GM12878 (cell line): Measurements from ENCODE around the gene PI4K2A. TPM values are rescaled to one million over a fixed set of nuclear protein-coding genes. Genes with fewer than 3 reads are reported as not detected.

Experiments used
- ATAC-seq: fragments of 200-7000 bp; cut with Tn5 transposase; 3 replicates; pipeline ENCODE4 v1.9.1; 2020; ENCODE audit warnings: mild to moderate bottlenecking, moderate library complexity
- BruUV-seq: library from RNA; stranded (reverse); fragments of 400-500 nt; replicated peaks from 2 replicates; lab custom pipeline; 2021; lab: Mats Ljungman, UMichigan
- CTCF ChIA-PET: fragments of 300-600 bp; sonication (Branson Sonifier 250); formaldehyde crosslinking; extraction: SDS; loops from one replicate; lab custom pipeline; 2021; ENCODE audit warnings: inconsistent platforms; lab: Yijun Ruan, JAX
- POLR2A ChIA-PET: fragments of 350-600 bp; formaldehyde crosslinking; extraction: SDS; loops from one replicate; lab custom pipeline; 2021; ENCODE audit warnings: inconsistent platforms; lab: Charles Lee
- RAD21 ChIA-PET: fragments of 300-600 bp; sonication (Branson Sonifier 250); formaldehyde crosslinking; loops from one replicate; lab custom pipeline; 2023; ENCODE audit warnings: antibody characterized with exemption; ENCODE audit not compliant: unreplicated experiment; lab: Charles Lee
- SMC1A ChIA-PET: fragments of 300-600 bp; sonication (Branson Sonifier 250); formaldehyde crosslinking; loops from one replicate; lab custom pipeline; 2023; ENCODE audit not compliant: unreplicated experiment, uncharacterized antibody; lab: Charles Lee
- DNase-seq: peaks from one replicate; pipeline ENCODE4 v3.0.0-alpha.2; 2011; ENCODE audit warnings: low read depth, low spot score
- FAIRE-seq: peaks from 3 replicates; lab custom pipeline; 2011; peaks lifted over from hg19 to GRCh38; lab: Jason Lieb, UNC
- H2AFZ ChIP-seq: 2 replicates; pipeline ENCODE4 v1.6.0; 2011; ENCODE audit warnings: low read depth, low read length, control low read depth; ENCODE audit not compliant: control insufficient read depth
- H3K27ac ChIP-seq: 2 replicates; pipeline ENCODE4 v1.5.1; 2011; ENCODE audit warnings: control low read depth; ENCODE audit not compliant: control insufficient read depth, insufficient read depth
- H3K27me3 ChIP-seq, 2 experiments: replicated peaks in 1 of 2; 2 replicates each; pipeline versions ENCODE4 v1.6.0 to v1.6.1; 2011; ENCODE audit warnings: low read length in 1 of 2; ENCODE audit not compliant: control insufficient read depth in 2 of 2, insufficient read depth in 2 of 2
- H3K36me3 ChIP-seq, 2 experiments: 2 replicates each; pipeline ENCODE4 v1.5.1; 2011; ENCODE audit warnings: low read length in 1 of 2; ENCODE audit not compliant: control insufficient read depth in 2 of 2, insufficient read depth in 2 of 2
- H3K4me1 ChIP-seq: 2 replicates; pipeline ENCODE4 v1.6.1; 2011; ENCODE audit warnings: mild to moderate bottlenecking, low read length, moderate library complexity, mixed read lengths; ENCODE audit not compliant: control insufficient read depth, insufficient read depth
- H3K4me2 ChIP-seq: 2 replicates; pipeline ENCODE4 v1.6.0; 2011; ENCODE audit warnings: control low read depth; ENCODE audit not compliant: control insufficient read depth, insufficient read depth
- H3K4me3 ChIP-seq: fragments of 200-600 bp; sonication (generic); 2 replicates; pipeline ENCODE4 v1.5.1; 2016
- H3K79me2 ChIP-seq: 2 replicates; pipeline ENCODE4 v1.6.0; 2011; ENCODE audit warnings: low read length; ENCODE audit not compliant: control insufficient read depth, insufficient read depth
- H3K9ac ChIP-seq: 2 replicates; pipeline ENCODE4 v1.8.0; 2011; ENCODE audit warnings: low read length, control low read depth, mixed read lengths; ENCODE audit not compliant: control insufficient read depth, insufficient read depth
- H3K9me3 ChIP-seq: replicated peaks from 3 replicates; pipeline ENCODE4 v1.5.1; 2011; ENCODE audit warnings: mild to moderate bottlenecking, low read length; ENCODE audit not compliant: control insufficient read depth, insufficient read depth
- H4K20me1 ChIP-seq: 2 replicates; pipeline ENCODE4 v1.6.0; 2011; ENCODE audit not compliant: control insufficient read depth, insufficient read depth
- CBX5 ChIP-seq: sonication (generic); IDR thresholded peaks from 2 replicates; pipeline ENCODE4 v1.6.1; 2016; ENCODE audit warnings: low read depth, moderate library complexity, mild to moderate bottlenecking, inconsistent platforms
- CEBPB ChIP-seq, 2 experiments: fragments of 150-350 bp in 1 of 2; IDR thresholded peaks; 2 replicates each; pipeline ENCODE4 v1.6.1; 2012 to 2014; ENCODE audit warnings: low read depth in 2 of 2, low read length in 2 of 2, borderline replicate concordance in 1 of 2, inconsistent platforms in 1 of 2
- CHD4 ChIP-seq: fragments of 200-600 bp; sonication (generic); IDR thresholded peaks from 2 replicates; pipeline ENCODE4 v1.6.1; 2016; ENCODE audit warnings: mild to moderate bottlenecking
- HDGF ChIP-seq: fragments of 450-650 bp; IDR thresholded peaks from 2 replicates; pipeline ENCODE4 v1.6.1; 2016; ENCODE audit warnings: antibody characterized with exemption
- MEF2A ChIP-seq: IDR thresholded peaks from 2 replicates; pipeline ENCODE4 v1.6.1; 2011; ENCODE audit warnings: low read depth, mild to moderate bottlenecking, low read length, moderate library complexity; ENCODE audit not compliant: insufficient read depth
- NBN ChIP-seq: fragments of 450-650 bp; IDR thresholded peaks from 2 replicates; pipeline ENCODE4 v1.6.1; 2016
- POLR2AphosphoS2 ChIP-seq: IDR thresholded peaks from 2 replicates; pipeline ENCODE4 v1.6.1; 2011; ENCODE audit warnings: low read depth, mild to moderate bottlenecking, low read length, improper control_type of control experiment, moderate library complexity
- RFX5 ChIP-seq: IDR thresholded peaks from 2 replicates; pipeline ENCODE4 v1.6.1; 2011; ENCODE audit warnings: low read depth, low read length, improper control_type of control experiment
- TAF1 ChIP-seq: IDR thresholded peaks from 2 replicates; pipeline ENCODE4 v1.6.1; 2011; ENCODE audit warnings: mild to moderate bottlenecking, low read depth, low read length, borderline replicate concordance
- WRNIP1 ChIP-seq: IDR thresholded peaks from 2 replicates; pipeline ENCODE4 v1.6.1; 2011; ENCODE audit warnings: low read depth, low read length, improper control_type of control experiment, borderline replicate concordance
- WGBS: methylation state at CpG from one replicate; pipeline ENCODE4 v1.1.6; 2016; ENCODE audit warnings: low lambda C conversion rate; ENCODE audit not compliant: insufficient replicate concordance, insufficient coverage; ENCODE audit errors: missing lambda C conversion rate; 5-methylcytosine and 5-hydroxymethylcytosine counted together
- in situ Hi-C: fragments of 300-500 bp; cut with MboI; formaldehyde crosslinking; loops from 9 replicates; pipeline ENCODE4 v1.14.3; 2018; ENCODE audit warnings: mixed read lengths
- intact Hi-C: fragments of 100-400 bp; cut with micrococcal nuclease; formaldehyde crosslinking; loops from one replicate; pipeline ENCODE4 v1.14.2; 2022; ENCODE audit not compliant: unreplicated experiment
- polyA plus RNA-seq, 11 experiments: library from polyadenylated mRNA; depleted of rRNA in 4 of 11; unstranded in 6 of 11; stranded (reverse) in 5 of 11; fragments of >200 nt; fragmentation: Nextera tagmentation in 4 of 11; fragmentation: Illumina TruSeq in 1 of 11; extraction: Ambion mirVana in 4 of 11; extraction: Trizol in 1 of 11; gene quantifications; 1 replicate in 1 of 11; 2 replicates in 10 of 11; pipeline versions ENCODE4 v1.2.1 to v1.2.3, GENCODE V29; 2011 to 2016; ENCODE audit warnings: inconsistent platforms in 2 of 11, missing spikeins in 2 of 11, low read depth in 1 of 11
- total RNA-seq, 4 experiments: library from RNA; depleted of rRNA in 3 of 4; stranded (reverse); fragments of >200 nt in 3 of 4; fragmentation: Illumina TruSeq in 1 of 4; extraction: Trizol in 1 of 4; gene quantifications; 2 replicates each; pipeline versions ENCODE4 v1.2.1 to v1.2.3, GENCODE V29; 2013 to 2021
- TF ChIP-seq, protein P1 (sequence below): IDR thresholded peaks from 2 replicates; pipeline ENCODE4 v1.6.1; 2012; ENCODE audit warnings: mild to moderate bottlenecking, low read depth, low read length
- TF ChIP-seq, protein P2 (sequence below): fragments of 450-650 bp; IDR thresholded peaks from 2 replicates; pipeline ENCODE4 v1.6.1; 2014; ENCODE audit warnings: mild to moderate bottlenecking
- TF ChIP-seq, protein P3 (sequence below): IDR thresholded peaks from 2 replicates; pipeline ENCODE4 v1.6.1; 2012; ENCODE audit warnings: low read depth, low read length, improper control_type of control experiment
- TF ChIP-seq, protein P4 (sequence below): fragments of 450-650 bp; IDR thresholded peaks from 2 replicates; pipeline ENCODE4 v1.6.1; 2017; ENCODE audit warnings: mild to moderate bottlenecking, moderate library complexity

Gene PI4K2A
- total and polyA plus RNA-seq, 10 of the 15 experiments (the other 5 are each of a cell fraction or from before 2014, with no cell fraction given) = 1.5 to 14.5 (median 10.0) TPM

DNA sequence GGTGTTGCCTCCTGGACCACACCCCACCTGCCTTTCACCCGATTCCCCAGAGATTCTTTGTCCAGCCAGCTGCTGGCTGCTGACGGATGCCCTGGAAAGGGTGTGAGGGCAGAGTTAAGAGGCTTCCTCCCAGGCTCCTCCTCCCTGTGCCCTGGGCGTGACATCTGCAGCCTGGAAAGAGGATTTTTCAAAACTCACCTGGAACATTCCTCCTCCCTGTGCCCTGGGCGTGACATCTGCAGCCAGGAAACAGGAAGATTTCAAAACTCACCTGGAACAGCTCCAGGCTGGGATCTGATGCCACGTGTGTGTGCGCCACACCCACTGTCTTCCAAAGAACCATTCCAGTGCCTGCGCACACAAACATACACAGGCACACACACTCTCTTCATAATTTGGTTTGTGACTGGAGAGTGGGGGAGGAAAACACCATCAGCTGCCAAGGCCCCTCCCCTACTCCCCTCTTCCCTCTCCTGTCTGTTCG, 78.2 kb downstream of the PI4K2A start:
- Histone ChIP-seq H3K36me3 (no peaks in the 10 kb centered on the region), H2AFZ (no peak overlapping the region), H3K27me3 (peaks cover 0 to 2% of the 10 kb centered on the region in 2 experiments; a peak in 1 of 4 replicates), H3K9ac (no peak overlapping the region), H3K27ac (no peak overlapping the region), H3K4me1 (peaks cover 3% of the 10 kb centered on the region; the same call in 1 of the 2 replicates), H3K79me2 (no peaks in the 10 kb centered on the region), H4K20me1 (no peaks in the 10 kb centered on the region), H3K4me3 (no peak overlapping the region), H3K9me3 (no peaks in the 10 kb centered on the region), H3K4me2 (no peak overlapping the region)
- ChIA-PET POLR2A (interaction anchor here (0.6 kb wide), 1 partner anchor 886 kb away, joined by 3 read pairs; no protein-coding TSS in a partner anchor), RAD21 (no interaction called here), SMC1A (no interaction called here), CTCF (interaction anchor here (0.9 to 21.5 kb wide), 5 partner anchors 11 to 42 kb away, joined by 3 to 416 read pairs (median 3); partner anchors contain the start of genes AVPI1 and MARVELD1)
- intact Hi-C loops = no loop called here
- 87% methylated on average over 7 of the region's 8 CpGs for WGBS
- ATAC-seq (no peak), FAIRE-seq (no peak), DNase-seq (no peak)
- in situ Hi-C loops = no loop called here
- TF ChIP-seq, protein P1, sequence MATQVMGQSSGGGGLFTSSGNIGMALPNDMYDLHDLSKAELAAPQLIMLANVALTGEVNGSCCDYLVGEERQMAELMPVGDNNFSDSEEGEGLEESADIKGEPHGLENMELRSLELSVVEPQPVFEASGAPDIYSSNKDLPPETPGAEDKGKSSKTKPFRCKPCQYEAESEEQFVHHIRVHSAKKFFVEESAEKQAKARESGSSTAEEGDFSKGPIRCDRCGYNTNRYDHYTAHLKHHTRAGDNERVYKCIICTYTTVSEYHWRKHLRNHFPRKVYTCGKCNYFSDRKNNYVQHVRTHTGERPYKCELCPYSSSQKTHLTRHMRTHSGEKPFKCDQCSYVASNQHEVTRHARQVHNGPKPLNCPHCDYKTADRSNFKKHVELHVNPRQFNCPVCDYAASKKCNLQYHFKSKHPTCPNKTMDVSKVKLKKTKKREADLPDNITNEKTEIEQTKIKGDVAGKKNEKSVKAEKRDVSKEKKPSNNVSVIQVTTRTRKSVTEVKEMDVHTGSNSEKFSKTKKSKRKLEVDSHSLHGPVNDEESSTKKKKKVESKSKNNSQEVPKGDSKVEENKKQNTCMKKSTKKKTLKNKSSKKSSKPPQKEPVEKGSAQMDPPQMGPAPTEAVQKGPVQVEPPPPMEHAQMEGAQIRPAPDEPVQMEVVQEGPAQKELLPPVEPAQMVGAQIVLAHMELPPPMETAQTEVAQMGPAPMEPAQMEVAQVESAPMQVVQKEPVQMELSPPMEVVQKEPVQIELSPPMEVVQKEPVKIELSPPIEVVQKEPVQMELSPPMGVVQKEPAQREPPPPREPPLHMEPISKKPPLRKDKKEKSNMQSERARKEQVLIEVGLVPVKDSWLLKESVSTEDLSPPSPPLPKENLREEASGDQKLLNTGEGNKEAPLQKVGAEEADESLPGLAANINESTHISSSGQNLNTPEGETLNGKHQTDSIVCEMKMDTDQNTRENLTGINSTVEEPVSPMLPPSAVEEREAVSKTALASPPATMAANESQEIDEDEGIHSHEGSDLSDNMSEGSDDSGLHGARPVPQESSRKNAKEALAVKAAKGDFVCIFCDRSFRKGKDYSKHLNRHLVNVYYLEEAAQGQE = no peak
- TF ChIP-seq, protein P2, sequence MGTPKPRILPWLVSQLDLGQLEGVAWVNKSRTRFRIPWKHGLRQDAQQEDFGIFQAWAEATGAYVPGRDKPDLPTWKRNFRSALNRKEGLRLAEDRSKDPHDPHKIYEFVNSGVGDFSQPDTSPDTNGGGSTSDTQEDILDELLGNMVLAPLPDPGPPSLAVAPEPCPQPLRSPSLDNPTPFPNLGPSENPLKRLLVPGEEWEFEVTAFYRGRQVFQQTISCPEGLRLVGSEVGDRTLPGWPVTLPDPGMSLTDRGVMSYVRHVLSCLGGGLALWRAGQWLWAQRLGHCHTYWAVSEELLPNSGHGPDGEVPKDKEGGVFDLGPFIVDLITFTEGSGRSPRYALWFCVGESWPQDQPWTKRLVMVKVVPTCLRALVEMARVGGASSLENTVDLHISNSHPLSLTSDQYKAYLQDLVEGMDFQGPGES = no peak
- no peak for TF ChIP-seq HDGF
- TF ChIP-seq, protein P3, sequence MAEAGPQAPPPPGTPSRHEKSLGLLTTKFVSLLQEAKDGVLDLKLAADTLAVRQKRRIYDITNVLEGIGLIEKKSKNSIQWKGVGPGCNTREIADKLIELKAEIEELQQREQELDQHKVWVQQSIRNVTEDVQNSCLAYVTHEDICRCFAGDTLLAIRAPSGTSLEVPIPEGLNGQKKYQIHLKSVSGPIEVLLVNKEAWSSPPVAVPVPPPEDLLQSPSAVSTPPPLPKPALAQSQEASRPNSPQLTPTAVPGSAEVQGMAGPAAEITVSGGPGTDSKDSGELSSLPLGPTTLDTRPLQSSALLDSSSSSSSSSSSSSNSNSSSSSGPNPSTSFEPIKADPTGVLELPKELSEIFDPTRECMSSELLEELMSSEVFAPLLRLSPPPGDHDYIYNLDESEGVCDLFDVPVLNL = no peak
- TF ChIP-seq RFX5 = no peak
- TF ChIP-seq MEF2A = no peak
- TF ChIP-seq, protein P4, sequence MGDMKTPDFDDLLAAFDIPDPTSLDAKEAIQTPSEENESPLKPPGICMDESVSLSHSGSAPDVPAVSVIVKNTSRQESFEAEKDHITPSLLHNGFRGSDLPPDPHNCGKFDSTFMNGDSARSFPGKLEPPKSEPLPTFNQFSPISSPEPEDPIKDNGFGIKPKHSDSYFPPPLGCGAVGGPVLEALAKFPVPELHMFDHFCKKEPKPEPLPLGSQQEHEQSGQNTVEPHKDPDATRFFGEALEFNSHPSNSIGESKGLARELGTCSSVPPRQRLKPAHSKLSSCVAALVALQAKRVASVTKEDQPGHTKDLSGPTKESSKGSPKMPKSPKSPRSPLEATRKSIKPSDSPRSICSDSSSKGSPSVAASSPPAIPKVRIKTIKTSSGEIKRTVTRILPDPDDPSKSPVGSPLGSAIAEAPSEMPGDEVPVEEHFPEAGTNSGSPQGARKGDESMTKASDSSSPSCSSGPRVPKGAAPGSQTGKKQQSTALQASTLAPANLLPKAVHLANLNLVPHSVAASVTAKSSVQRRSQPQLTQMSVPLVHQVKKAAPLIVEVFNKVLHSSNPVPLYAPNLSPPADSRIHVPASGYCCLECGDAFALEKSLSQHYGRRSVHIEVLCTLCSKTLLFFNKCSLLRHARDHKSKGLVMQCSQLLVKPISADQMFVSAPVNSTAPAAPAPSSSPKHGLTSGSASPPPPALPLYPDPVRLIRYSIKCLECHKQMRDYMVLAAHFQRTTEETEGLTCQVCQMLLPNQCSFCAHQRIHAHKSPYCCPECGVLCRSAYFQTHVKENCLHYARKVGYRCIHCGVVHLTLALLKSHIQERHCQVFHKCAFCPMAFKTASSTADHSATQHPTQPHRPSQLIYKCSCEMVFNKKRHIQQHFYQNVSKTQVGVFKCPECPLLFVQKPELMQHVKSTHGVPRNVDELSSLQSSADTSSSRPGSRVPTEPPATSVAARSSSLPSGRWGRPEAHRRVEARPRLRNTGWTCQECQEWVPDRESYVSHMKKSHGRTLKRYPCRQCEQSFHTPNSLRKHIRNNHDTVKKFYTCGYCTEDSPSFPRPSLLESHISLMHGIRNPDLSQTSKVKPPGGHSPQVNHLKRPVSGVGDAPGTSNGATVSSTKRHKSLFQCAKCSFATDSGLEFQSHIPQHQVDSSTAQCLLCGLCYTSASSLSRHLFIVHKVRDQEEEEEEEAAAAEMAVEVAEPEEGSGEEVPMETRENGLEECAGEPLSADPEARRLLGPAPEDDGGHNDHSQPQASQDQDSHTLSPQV = no peak
- no peak for TF ChIP-seq WRNIP1
- TF ChIP-seq CHD4 = no peak
- TF ChIP-seq TAF1 = no peak
- no peak for TF ChIP-seq NBN
- no peak for TF ChIP-seq POLR2AphosphoS2
- no peak for TF ChIP-seq CBX5
- no peak for TF ChIP-seq CEBPB (IDR thresholded peaks at IDR 0.05; ENCODE audit: borderline replicate concordance in 1 of 2, low read depth in 2 of 2, low read length in 2 of 2)
- no TSS peak for BruUV-seq
